Colon (tissue), 2 donors: ENCODE data around the gene STRIP1.

Source experiments
- FAIRE-seq: peaks from 2 replicates; lab custom pipeline; 2012; peaks lifted over from hg19 to GRCh38; lab: Jason Lieb, UNC
- donor health status: control.
- donor health status: control.

The STRIP1 gene

DNA sequence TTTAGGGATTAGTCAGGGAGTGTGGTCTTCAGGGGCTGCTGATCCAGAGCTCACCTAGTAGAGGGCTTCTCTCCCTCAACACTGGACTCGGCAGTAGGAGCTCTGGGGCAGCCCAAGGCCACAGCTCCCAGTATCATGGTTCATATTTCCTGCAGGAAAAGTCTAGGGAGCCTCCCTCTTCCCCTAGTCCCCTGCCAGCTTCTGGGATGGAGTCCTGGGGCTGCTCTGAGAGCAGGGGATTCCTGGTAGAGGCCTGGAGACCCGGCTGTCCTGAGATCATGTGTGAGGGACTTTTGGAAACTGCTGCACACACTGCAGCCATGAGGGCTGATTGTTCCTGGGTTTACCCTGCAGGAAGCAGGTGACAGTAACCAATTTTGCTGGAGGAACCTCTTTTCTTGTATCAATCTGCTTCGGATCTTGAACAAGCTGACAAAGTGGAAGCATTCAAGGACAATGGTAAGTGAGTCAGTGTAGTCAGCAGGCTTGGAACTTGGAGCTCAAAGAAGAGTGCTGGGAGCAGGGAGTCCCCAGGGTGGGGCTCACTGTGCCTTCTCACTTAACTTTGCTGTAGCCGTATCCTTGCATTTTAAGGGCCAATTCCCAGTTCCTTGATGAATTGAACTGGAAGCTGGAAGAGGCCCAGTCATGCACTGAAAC, 16.3 kb downstream of the STRIP1 start:
- no peak for FAIRE-seq

DNA sequence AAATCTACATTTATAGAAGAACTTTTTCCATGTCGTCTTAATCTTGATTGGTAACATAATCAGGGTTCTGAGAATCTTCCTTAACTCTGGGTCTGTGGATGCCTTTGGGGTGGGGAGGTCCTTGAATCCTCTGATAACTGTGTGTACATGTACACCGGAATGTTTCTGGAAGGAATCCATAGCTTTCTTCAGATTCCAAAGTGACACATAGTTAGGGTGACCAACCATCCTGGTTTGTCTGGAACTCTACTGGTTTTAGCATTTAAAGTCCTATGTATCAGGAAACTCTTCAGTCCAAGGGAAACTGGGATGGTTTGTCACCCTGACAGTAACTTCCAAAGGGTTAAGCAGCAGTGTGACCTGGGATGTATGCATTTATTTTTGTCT, 16.8 kb downstream of the STRIP1 start:
- FAIRE-seq: no peak

DNA sequence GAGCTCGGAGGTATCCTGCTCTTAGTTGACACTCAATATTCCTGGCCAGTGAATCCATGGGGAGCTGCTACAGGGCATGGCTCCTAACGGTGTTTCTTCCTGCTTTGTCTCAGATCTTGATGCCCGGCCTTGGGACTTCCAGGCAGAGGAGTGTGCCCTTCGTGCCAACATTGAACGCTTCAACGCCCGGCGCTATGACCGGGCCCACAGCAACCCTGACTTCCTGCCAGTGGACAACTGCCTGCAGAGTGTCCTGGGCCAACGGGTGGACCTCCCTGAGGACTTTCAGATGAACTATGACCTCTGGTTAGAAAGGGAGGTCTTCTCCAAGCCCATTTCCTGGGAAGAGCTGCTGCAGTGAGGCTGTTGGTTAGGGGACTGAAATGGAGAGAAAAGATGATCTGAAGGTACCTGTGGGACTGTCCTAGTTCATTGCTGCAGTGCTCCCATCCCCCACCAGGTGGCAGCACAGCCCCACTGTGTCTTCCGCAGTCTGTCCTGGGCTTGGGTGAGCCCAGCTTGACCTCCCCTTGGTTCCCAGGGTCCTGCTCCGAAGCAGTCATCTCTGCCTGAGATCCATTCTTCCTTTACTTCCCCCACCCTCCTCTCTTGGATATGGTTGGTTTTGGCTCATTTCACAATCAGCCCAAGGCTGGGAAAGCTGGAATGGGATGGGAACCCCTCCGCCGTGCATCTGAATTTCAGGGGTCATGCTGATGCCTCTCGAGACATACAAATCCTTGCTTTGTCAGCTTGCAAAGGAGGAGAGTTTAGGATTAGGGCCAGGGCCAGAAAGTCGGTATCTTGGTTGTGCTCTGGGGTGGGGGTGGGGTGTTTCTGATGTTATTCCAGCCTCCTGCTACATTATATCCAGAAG, 19.4 kb downstream of the STRIP1 start:
- FAIRE-seq: no peak

DNA sequence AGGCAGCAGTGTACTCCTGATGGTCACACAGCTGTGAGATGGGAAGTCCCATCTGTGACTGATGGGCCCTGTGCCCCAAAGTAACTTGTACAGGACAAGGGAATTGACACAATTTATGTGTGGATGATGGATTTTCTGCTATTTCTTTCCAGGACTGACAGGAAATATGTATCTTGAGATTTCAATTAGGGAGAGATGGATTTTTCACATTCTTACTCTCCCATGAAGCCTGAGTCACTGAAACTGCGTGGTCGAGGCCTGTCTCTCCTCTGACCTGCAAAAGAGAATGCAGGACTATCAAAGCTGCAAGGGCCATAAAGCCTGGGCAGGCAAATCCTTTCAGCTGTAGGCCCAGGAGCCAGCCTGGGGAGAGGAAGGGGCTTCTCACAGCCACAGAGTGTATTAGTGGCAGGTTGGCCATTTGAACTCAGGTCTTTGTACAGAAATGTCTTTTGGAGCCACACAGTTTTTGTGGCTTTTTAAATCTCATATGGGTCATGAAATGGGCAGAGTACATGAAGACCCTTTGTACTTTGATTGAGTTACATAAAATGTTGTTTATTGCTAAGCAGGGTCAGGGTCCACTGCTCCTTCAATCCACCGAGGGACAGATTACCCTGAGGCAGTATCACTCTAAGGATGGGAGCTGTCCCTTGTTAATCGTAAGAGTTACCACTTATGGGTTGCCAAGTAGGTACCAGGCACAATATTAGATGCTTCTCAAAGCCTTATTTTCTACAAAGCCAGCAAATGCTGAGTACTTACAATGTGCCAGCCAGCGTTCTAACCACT, 21.3 kb downstream of the STRIP1 start:
- FAIRE-seq: no peak

DNA sequence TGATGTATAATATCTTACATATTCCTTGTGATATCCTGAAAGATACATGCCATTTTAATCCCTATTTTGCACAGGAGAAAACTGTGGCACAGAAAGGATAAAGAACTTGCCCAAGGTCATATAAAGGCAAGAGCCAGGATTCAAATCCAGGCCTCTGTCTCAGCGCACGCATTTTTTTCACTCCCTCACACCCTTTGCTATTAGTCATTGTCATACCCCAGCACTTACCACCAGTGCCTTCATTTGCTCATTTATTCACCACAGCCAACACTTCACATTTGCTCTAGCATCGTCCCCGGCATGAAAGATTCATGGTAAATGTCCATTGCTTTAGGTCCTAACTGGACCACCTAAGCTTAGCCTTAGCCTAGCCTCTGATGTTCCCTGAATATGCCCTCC, 21.9 kb downstream of the STRIP1 start:
- FAIRE-seq: no peak

DNA sequence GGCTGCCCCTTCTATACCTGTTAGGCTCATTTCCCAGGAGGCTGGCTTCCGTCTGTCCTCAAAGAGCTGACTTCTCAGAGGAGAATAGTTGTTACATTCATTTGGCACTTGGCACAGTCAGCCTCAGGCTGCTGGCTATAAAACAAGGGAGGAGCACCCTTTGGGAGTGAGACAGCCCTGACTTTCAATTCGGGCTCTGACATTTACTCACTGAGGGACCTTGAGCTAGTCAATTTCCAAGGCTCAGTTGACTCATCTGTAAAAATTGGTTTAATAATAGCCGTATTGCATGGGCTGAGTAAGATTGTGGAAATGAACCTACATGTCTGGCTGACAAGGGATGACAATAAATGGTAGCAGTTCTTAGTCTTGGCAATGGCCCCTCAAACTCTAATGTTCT, 22.4 kb downstream of the STRIP1 start:
- no peak for FAIRE-seq

DNA sequence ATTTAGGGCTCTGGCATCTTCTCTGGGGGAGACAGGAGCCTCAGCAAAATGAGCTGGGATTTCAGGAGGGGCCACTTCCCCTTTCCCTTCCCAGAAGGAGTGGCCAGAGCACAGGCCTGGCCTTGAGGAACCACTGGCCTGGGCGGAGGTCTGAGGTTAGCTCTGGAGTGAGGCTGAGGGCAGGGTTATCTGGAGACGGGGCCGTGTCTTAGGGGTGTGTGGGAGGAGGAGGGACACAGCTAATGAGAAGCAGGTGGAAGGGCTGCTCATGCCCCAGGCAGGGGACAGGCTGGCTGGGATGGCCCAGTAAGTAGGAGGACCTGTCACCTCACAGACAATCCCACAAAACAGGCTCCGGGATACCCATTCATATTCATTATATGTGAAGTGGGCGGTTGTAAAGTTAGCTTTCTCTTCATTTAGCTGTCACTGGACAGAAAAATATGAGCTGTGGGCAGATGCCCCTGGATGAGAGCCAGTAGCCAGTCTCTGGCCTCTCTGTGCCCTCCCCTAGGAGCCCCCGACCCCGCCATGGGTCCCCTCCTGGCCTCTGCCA, 23.6 kb downstream of the STRIP1 start:
- no peak for FAIRE-seq

DNA sequence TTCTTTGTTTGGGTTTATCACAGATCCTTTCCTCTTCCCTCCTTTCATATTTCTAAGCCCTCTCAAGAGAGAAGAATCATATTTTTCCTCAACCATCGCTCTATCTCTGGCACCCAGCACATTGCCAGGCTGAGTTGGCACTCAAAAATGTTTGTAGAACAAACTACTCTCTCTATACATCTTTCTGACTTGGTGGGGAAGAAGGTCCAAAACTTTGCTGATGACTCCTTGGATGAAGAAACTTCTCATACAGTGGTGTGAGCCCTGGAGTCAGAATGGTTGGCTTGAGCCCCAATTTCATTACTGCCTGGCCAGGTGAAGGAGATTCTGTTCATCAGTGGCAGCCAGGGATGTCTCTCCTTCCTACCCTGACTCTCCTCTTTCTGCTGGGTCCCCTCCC, 24.2 kb downstream of the STRIP1 start:
- no peak for FAIRE-seq

DNA sequence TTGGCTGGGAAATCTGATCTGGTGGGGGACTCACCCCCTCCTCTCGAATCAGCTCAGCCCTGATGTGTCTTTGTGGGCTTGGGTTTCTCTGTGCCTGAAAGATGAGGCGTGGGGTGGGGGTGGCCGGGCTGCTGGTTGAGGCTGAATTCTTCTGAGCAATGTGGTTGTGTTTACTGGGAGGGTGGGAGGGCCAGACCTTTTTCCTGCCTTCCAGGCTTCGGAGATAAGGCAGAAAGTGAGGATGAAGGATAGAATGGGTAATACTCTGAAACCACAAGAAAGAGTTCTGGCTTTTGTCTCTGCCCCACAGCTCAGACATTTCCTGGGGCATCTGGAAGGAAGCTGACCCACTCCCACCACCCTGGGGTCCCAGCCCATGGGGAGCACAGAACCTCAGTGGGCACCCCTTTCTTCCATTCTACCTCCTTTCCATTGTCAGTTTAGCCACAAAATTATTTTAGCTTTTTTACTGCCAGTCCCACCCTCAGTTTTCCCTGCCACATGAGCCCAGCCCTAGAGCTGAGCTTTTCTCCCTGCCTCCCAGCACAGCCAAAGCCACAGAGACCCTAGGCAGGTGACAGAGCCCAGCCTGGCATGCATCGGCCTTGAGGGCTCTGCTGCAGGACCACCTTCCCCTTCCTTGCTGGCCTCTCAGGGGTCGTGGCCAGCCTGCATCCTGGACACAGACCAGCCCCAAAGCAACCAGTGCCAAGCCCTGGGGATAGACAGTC, 24.9 kb downstream of the STRIP1 start:
- no peak for FAIRE-seq

DNA sequence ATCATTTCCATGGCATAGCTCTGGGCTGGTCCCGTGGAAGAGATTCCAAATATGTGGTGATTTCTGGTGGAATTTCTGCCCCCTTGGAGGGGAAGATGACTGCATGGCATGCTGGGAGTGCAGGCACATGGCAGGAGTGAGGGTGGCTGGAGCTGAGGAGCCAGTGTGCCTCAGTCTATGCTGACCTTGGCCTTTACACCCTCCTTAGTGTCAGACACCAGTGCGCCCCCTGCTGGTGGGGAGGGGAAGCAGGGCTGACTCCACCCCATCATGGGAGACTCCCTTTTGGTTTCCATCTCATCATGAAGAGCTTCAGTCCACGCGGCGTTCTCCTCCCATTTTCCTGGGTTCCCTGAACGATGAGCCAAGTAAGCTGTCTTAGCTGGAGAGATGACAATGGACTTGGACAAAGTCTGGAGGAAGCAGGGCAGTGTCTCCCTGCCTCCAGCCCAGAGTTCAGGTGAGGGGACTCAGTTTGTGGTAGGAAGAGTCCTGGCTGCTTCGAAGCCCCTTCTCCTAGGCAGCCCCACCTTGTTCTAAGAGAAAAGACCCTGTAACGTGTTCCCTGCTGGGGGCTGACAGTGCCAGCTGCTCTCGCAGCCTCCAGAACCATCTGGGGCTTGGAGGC, 25.7 kb downstream of the STRIP1 start:
- FAIRE-seq: no peak

DNA sequence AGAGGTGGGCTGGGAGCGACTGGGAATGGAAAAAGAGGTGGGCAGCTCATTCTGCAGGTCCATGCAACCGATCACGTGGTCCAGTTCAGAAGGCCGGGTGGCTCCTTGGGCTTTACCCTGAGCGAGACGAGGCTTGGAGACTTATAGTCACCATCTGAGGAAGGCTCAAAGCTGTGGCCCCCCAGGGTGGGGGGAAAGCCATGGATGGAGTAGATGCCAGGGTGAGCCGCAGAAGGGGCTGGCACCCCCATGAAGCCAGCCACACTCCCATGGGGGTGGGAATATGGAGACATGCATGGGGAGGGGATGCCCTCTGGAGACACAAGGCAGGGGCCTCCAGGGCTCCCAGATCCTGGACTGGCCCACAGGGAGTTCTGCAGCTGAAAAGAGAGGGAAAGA, 26.2 kb downstream of the STRIP1 start:
- no peak for FAIRE-seq

DNA sequence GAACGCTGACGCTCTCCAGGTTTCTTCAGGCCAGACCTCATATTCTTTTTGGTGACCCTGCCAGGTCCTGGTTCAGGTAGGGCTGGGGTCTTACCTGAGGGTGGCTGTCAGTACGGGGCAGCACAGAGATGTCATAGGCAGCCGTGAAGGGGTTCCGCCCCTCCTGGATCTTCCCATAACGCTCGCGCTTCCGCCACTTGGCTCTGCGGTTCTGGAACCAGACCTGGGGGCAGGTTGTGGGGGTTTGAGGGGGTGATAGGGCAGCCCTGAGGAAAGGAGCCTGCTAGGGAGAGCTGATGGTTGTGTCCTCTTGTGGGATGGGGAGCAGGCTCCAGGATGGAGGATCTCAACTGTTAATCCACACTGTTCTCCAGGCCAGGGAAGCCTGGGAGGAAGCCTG, 26.9 kb downstream of the STRIP1 start:
- FAIRE-seq: no peak

DNA sequence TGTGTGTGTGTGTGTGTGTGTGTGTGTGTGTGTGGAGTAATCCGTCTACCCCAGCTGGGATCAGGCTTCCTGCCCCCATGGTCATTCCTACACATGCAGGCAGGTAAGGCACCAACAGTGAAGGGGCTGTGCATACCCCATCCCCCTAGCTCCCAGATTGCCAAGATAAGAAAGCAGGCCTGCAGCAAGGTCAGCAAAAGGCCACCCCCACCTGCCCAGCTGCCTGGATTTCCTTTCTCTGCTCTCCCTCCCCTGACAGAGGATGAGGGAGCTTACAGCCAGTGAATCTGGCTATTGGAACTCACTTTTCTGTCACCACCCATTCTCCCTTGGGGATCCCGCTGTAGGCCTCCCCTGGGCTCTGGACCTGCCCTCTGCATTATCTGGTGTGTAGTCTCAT, 28.2 kb downstream of the STRIP1 start:
- no peak for FAIRE-seq

DNA sequence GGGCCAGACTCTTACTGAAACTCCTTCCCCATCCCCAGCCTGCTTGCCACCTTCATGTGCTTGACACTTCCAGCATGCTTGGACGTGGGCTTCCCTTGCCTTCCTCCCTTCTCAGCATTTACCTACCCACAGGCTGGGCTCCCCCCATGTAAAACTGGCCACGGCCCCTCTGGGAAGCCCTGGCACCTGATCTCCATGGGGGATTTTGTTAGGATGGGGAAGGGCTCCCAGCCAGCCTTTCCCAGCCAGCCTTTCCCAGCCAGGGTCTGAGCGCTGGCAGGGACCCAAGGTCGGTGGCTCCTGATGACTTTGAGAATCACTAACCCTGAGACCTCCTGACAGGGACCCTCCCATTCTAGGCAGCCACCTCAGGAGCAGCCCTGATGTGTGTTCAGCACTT, 29.4 kb downstream of the STRIP1 start:
- no peak for FAIRE-seq

DNA sequence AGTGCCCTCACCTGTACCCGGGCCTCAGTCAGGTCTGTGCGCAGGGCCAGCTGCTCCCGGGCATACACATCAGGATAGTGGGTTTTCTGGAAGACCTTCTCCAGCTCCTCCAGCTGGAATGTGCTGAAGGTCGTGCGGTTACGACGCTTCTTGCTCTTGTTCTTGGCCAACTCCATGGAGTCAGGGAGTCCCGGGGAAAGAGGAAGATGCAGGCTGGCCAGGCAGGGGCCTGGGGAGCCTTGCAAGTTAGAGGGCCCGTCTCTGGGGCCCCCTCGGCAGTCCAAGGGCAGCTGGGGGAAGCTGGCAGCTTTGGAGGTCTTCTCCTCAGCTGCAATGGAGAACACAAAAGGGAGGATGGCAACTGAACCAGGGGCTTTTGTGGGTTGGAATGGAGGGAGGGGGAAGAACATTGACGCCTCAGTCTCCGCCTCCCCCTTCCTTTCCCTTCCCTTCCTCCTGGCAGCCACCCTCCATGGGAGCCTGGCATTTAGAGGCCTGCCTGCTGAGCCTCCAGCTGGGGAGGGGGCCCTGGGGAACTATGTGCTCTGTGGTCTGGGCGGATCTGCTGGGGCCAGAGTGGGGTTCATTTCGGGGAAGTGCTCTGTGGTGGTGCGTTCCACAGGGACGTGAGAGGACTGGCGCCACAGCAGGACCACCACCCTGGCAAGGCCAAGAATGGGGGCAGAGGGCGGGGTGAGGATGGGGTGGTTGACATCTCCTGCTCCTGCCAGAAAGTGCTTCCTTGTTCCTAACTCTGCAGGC, 30.3 kb downstream of the STRIP1 start:
- FAIRE-seq: no peak

DNA sequence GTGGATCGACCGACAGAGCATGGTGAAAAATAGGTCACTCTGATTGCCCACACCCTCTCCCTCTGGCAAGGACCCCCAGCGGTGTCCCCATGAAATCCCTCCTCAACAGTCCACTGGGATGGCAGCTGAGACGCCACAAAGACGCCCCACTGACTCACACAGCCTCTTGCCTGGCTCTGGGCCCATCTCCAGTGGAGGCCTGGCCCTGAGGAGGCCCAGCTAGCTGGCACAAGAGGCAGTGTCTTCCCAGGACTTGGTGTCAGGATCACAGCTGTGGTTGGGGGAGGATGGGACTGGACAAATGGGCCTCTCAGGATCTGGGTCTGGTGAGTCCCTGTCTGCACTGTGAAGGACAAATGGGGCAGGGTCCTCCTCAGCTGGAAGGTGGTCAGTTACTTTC, 31.4 kb downstream of the STRIP1 start:
- no peak for FAIRE-seq

DNA sequence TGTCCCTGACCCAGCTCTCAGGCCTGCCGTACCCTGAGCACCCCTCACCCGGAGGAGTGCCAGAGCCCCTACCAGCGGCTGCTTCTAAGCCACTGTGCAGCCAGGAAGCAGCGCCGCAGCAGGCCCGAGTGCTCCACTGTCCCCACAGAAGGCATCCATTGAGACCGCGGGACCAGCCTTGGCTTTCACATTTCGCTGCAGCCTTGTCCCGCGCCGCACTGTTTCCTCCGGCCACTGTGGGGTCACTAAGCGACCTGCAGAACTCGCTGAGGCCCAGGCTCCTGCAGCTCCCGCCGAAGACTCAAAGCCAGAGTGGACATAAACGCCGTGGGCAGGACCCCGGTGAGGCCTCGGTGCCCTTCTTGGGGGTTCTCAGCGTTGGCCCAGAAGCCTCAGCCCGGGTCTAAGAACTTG, 33.1 kb downstream of the STRIP1 start:
- no peak for FAIRE-seq

DNA sequence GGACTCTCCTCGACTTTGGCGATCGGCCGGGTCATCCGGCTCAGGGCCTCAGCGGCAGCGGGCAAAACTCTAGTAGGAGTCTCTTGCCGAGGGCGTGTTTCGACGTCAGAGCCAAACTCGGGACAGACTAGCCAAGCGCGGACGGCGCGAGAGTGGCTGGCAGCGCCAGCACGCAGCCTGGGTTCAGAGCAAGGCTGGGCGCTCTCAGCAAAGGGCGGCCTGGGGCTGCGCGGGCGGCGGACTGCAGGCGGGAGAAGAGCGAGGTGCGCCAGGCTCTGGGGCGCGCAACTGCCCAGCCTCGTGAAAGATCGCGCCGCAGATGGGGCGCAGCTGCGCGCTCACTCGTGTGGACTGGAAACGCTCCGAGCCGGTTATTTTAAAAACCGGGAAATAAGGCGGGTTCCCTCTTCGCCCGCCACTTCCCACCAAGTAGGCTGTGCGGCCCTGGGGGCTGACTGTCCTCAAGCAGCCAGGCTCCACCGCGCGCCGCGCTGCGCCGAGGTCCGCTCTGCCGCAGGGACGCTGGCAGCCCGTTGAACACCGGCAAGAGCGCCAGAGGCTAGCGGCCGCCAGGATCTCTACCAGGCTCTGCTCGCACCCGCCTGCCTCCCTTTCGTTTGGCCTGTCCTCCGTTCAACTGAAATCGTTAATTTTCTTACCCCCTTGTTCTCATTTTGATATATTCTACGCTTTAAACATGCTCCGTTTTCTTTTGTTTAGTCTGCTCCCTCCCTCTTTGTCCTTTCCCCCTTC, 33.6 kb downstream of the STRIP1 start:
- FAIRE-seq: no peak

DNA sequence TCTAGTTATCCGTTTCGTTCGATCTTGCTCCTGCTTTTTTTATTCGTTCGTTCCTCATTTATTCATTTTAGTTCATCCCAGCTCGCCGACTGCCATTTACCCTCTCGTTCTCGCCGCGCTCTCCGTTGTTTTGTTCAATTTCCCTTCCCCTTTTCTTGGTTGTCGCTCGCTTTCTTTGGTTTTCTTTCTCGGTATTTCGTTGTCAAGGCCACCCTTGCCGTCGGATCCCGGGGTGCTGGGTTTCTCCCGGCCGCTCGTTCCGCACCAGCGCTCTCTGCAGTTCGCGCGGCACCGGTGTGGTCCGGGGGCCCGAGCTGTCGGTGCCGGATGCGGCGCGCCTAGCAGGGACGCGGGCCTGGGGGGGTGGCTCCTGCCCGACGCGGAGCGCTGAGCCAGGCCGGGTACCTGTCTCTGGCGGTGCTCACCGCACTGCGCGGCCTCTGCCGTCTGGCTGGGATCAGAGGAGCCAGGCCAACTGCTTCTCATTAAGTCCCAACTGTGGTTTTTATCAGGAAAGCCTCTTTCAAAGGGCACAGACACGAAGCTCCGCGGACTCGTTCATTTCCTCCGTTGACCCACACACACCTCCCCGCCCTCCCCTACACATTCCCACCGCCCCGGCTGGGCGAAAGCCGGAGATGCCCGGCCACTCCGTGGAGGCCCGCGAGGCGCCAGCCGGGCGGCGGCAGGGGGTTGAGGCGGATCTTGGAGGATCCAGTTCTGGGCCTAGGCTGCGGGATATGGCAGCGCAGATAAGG, 34.4 kb downstream of the STRIP1 start:
- FAIRE-seq: no peak
